Stimulated activated CD4-positive, alpha-beta T cell treated with anti-CD3 and anti-CD28 coated beads, Interleukin-4, amount 100 ng/mL, for 48 hours (primary cell): ENCODE data around the gene SEC22C.

Experiments used
- DNase-seq, 2 donors: peaks; one replicate each; pipeline ENCODE4 v3.0.0-alpha.2; 2020; ENCODE audit warnings: low read depth in 2 of 2

The SEC22C gene

GRCh38 chr3:42513121-42513520 is 68.6 kb downstream of the SEC22C start:
- DNase-seq, result no peak

GRCh38 chr3:42511736-42512135 is 70.0 kb downstream of the SEC22C start:
- no peak for DNase-seq

- no peak for DNase-seq
Observed at GRCh38 chr3:42511201-42511600, 70.6 kb downstream of the SEC22C start.

GRCh38 chr3:42510325-42510724 is 71.4 kb downstream of the SEC22C start:
- no peak for DNase-seq

- DNase-seq, result no peak
Observed at GRCh38 chr3:42509111-42509510, 72.7 kb downstream of the SEC22C start.

GRCh38 chr3:42508562-42508961 is 73.2 kb downstream of the SEC22C start:
- no peak for DNase-seq

- DNase-seq, result no peak
Observed at GRCh38 chr3:42507761-42508335, 73.9 kb downstream of the SEC22C start.

GRCh38 chr3:42507252-42507651 is 74.5 kb downstream of the SEC22C start:
- no peak for DNase-seq

GRCh38 chr3:42505849-42506410 is 75.8 kb downstream of the SEC22C start:
- no peak for DNase-seq

GRCh38 chr3:42505128-42505848 is 76.5 kb downstream of the SEC22C start:
- DNase-seq, result no peak

- DNase-seq, result no peak
Observed at GRCh38 chr3:42504334-42505127, 77.2 kb downstream of the SEC22C start.

- no peak for DNase-seq
Observed at GRCh38 chr3:42503957-42504333, 77.8 kb downstream of the SEC22C start.

GRCh38 chr3:42503251-42503924 is 78.4 kb downstream of the SEC22C start:
- DNase-seq, result no peak

- peak; percentile 87 to 90 for DNase-seq
Observed at GRCh38 chr3:42502429-42503250, 79.1 kb downstream of the SEC22C start, which contains the start of gene VIPR1. Gene VIPR1 (plus strand): TSS chr3:42502643. CDS start chr3:42502736, 93 bp downstream.

- peak; percentile 51 to 55 for DNase-seq
Observed at GRCh38 chr3:42501681-42502428, 79.9 kb downstream of the SEC22C start.

GRCh38 chr3:42501321-42501680 is 80.5 kb downstream of the SEC22C start:
- DNase-seq, result no peak

GRCh38 chr3:42500909-42501308 is 80.9 kb downstream of the SEC22C start:
- DNase-seq, result no peak

- no peak for DNase-seq
Observed at GRCh38 chr3:42500091-42500490, 81.7 kb downstream of the SEC22C start.

- DNase-seq, result no peak
Observed at GRCh38 chr3:42499478-42499871, 82.3 kb downstream of the SEC22C start.

- peak in 1 of 2 donors; percentile 13 for DNase-seq
Observed at GRCh38 chr3:42498791-42499477, 82.8 kb downstream of the SEC22C start.
